Peyer's patch (tissue), 4 donors: Measurements from ENCODE around the gene GLRX5.

ENCODE experiments used
- CTCF ChIP-seq, 6 experiments: fragments of 450-650 bp in 4 of 6; fragments of 200-600 bp in 2 of 6; sonication (generic) in 1 of 6; IDR thresholded peaks; one replicate each; pipeline ENCODE4 v1.5.1; 2017 to 2019; ENCODE audit warnings: antibody characterized with exemption in 6 of 6, mild to moderate bottlenecking in 3 of 6, moderate library complexity in 1 of 6
- POLR2A ChIP-seq, 2 donors: fragments of 450-650 bp; IDR thresholded peaks; one replicate each; pipeline ENCODE4 v1.5.1; 2017; ENCODE audit warnings: antibody characterized with exemption in 2 of 2, mild to moderate bottlenecking in 2 of 2, moderate library complexity in 2 of 2

- TF ChIP-seq CTCF (IDR thresholded peaks at IDR 0.05) (no peak), POLR2A (IDR thresholded peaks at IDR 0.05) (no peak)
Observed at GRCh38 chr14:95543021-95543420, 8.2 kb downstream of the GLRX5 start.
